GM19372 (cell line): ENCODE results near the gene TRIP4.
"Not testable (repeated sequence)": the region's sequence is repeated elsewhere in the genome, so short reads cannot be mapped to it uniquely, and the experiment has no call there.

Source experiments
- ATAC-seq: cut with Tn5 transposase; IDR thresholded peaks from one replicate; pipeline ENCODE4 v1.9.1; 2021; ENCODE audit warnings: mild to moderate bottlenecking, low read depth, moderate library complexity; ENCODE audit not compliant: unreplicated experiment

TRIP4 gene

DNA sequence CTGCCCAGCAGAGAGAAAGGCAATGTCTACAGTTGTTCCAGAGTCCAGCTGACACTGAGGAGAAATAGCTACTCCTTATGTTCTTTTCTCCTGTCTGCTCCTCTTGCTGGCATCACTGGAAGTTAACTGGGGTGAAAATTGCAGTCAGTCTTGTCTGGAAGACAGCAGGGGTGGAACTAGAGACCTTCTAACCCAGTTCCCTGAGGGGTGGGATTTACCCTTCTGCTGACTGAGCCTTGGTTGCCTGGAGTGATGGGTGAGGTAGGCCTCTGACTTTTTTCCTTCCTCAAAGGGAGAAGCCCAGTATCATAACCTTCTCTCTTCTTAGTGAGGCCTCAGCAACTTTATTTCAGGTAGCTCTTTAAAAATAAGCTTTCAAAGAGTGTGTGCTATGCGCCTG, 88.9 kb downstream of the TRIP4 start:
- ATAC-seq, result no peak

GRCh38 chr15:64478863-64479262, 91.2 kb downstream of the TRIP4 start:
- ATAC-seq, result no peak

- ATAC-seq, result no peak
Observed at GRCh38 chr15:64480891-64481290, 93.3 kb downstream of the TRIP4 start.

DNA sequence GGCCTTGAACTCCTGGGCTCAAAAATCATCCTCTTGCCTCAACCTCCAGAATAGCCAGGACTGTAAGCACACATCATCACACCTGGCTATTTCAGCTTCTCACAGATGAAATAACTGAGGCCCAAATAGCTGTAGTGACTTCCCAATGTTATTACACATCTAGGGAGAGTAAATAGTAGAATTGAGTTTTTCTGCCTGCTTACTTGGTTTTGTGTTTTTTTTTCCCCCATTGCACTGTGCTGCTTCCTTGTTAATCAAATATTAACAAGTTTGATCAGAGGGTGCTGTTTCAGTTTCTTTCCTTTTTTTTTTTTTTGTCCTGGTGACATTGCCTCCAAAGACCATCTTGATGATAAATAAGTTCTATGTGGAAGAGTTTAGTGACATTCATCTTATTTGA, 96.1 kb downstream of the TRIP4 start:
- no peak for ATAC-seq

- no peak for ATAC-seq
Observed at GRCh38 chr15:64485796-64486195, 98.2 kb downstream of the TRIP4 start.

- no peak for ATAC-seq
Observed at GRCh38 chr15:64490598-64491259, 103.1 kb downstream of the TRIP4 start.

- ATAC-seq, result no peak
Observed at GRCh38 chr15:64493641-64494040, 106.0 kb downstream of the TRIP4 start.

DNA sequence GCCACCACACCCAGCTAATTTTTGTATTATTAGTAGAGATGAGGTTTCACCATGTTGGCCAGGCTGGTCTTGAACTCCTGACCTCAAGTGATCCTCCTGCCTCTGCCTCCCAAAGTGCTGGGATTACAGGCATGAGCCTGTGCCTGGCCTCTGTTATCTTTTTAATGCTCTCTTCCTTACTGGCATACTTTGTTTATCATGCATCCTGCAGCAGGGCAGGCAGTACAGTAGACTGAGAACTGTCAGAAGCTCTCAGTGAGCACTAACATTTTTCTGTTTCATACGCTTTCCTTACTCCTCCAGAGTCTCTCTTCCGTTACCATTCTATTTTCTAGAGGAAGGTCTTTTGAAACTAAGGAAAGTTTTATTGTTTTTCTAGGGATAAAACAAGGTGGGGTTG, 108.3 kb downstream of the TRIP4 start:
- not testable (repeated sequence) for ATAC-seq

GRCh38 chr15:64500695-64501395, 113.2 kb downstream of the TRIP4 start:
- no peak for ATAC-seq

DNA sequence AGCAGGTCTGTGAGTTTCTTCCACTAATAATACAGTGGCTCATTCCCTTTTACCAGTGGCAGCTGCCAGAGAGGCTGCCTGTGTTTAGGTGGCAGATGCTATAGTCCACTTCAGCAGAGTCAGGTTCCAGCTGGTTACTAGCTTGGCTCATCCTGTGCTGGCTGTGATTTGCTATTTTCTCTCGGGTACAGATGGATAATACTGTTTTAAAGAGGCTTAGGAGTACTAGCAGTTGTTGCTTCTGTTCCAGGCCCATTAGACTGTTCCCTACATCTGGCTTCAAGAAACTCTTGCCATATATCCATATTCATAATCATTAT, 113.7 kb downstream of the TRIP4 start:
- ATAC-seq, result no peak

GRCh38 chr15:64502151-64502550, 114.5 kb downstream of the TRIP4 start:
- no peak for ATAC-seq

- no peak for ATAC-seq
Observed at GRCh38 chr15:64502551-64502950, 114.9 kb downstream of the TRIP4 start.

DNA sequence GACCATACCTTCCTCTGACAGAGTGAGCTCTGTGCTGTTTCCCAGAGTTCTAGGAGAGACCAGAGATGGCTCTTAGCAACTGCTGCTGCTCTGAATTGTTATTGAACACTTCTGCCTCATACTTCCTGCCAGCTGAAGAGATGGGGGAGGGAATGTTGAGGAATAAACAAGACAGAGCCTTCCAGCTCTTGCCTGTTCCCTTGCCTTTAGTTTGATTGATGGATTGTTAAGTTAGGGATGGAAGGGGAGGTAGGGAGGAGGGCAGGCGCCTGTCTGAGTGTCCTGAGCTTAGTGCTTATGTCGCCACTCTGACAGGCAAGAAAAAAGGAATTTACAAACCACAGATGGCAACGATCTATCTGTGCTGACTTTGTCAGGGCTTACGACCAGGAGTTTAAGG, 115.6 kb downstream of the TRIP4 start:
- ATAC-seq, result no peak

- no peak for ATAC-seq
Observed at GRCh38 chr15:64503640-64504039, 116.0 kb downstream of the TRIP4 start.
